GM19438 (cell line): Measurements from ENCODE around the gene NDUFAF8.
"Not testable (repeated sequence)": the region's sequence is repeated elsewhere in the genome, so short reads cannot be mapped to it uniquely, and the experiment has no call there.

Experiments used
- ATAC-seq: cut with Tn5 transposase; IDR thresholded peaks from one replicate; pipeline ENCODE4 v1.9.1; 2021; ENCODE audit warnings: low read depth; ENCODE audit not compliant: unreplicated experiment

NDUFAF8 gene

GRCh38 chr17:81222906-81223761 lies 16.0 kb upstream of the NDUFAF8 start, which contains the start of gene CEP131:
Gene CEP131, minus strand, starts transcription at chr17:81222965. Its CDS starts 2,909 bp downstream, at chr17:81220056.
- peak; percentile 95 for ATAC-seq

- no peak for ATAC-seq
These were observed 15.4 kb upstream of the NDUFAF8 start for GRCh38 chr17:81223762-81224130.

DNA sequence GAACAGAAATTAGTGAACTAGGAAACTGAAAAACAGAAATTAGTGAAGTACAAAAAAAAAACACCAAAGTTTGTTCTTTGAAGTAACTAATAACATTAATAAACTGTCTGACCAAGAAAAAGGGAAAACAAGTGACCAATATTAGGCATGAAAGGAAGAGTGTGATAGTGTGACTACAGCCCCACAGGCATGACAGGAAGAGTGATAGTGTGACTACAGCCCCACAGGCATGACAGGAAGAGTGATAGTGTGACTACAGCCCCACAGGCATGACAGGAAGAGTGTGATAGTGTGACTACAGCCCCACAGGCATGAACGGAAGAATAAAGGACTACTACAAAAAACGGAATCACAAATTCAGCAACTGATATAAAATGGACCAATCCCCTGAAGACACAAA lies 11.5 kb upstream of the NDUFAF8 start:
- not testable (repeated sequence) for ATAC-seq

- ATAC-seq, result no peak
These were observed 10.7 kb upstream of the NDUFAF8 start for GRCh38 chr17:81228420-81228819.

DNA sequence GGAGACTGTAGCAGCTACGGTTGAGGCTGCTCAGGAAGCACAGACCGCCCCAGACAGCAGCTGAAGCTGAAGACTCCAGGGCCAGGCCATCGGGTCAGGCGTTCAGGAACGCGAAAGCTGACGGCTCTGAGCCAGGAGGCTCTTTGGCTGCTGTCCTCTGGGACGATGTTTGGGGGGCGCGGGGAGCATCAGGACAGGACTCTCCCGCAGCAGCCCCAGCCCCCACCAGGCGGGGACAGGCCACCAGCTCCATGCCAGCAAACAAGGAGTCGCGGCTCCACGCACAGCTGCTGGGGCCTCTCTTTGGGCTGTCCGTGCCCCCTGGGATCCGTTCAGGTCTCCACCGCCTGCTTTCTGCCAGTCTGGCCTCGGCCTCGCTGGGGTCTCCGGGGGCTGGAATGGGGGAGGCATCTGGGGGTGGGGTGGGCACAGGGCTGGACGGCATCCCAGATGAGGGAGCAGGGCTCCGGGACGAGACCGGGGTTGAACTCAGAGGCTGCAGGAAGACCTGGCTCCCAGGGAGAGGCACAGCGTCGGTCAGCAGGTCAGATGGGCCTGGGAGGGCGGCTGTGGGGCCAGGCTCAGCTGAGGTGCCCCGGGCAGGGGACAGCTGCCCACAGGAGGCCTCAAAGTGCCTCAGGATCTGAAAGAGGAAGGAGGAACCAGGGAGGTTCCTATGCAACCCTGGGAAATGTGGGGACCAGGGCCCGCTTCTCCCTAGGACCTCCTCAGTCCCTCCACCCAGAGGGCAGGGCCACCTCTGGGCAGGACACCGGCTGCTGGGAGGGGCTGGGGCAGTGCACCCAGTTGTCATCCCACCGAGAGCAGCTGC lies 10.1 kb upstream of the NDUFAF8 start:
- ATAC-seq, result no peak

- ATAC-seq, result no peak
These were observed 9.5 kb upstream of the NDUFAF8 start for GRCh38 chr17:81229666-81229920.

GRCh38 chr17:81230043-81230820 lies 8.9 kb upstream of the NDUFAF8 start:
- ATAC-seq, result no peak

DNA sequence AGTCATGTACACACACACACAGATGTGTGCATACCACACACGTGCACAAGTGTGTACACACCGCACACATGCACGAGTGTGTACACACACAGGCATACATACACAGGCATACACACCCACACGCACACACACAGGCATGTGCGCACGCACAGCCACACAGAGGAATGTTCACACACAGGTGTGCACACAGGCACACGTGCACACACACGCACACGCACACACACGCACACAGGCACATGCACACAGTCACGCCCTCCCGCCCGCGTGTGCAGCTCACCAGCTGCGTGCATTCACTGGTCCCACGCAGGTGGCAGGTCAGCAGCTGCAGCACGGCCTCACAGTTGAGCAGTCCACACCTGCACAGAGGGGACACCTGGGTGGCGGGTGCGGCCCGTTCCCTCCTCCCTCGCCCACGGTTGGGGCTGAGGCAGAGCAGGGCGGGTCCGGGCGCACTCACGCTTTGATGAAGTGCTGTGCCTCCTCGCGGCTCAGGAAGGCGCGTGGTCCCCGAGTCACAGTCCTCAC lies 7.9 kb upstream of the NDUFAF8 start:
- no peak for ATAC-seq

DNA sequence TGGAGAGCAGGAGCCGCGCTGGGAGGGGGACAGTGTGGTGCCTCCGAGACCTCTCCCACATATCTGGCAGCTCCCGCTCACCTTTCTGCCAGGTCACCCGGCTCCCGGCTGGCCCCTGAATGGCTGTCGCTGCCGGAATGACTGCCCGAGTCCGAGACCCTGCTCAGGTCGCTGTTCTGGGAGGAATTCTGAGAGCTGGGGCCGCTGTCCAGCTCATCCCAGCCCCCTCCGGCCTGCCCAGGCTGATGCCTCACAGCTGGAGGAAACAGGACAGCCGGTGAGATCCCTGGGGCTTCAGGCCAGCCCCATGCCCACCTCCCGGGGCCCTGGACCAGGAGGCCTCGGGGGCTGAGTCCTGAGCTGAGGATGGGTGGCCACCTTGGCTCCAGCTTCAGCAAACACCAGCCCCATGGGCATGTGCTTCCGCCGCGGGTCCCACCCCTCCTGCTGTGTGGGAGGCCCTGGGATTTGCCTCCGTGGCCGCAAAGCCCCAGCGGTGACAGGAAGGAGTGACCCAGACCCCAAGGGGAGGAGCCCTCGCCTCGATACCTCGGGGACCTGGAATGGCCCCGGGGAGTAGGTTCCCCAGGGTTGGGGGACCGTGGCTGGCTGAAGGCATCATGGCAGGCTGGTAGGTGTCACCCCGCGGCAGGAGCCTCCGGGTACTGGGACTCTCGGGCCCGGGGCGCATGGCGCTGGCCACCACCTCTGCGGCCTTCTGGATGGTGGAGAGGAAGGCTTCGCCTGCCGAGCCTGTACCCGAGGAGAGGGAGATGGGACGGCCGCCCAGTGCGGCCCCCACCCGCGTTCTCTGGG lies 7.1 kb upstream of the NDUFAF8 start:
- no peak for ATAC-seq

DNA sequence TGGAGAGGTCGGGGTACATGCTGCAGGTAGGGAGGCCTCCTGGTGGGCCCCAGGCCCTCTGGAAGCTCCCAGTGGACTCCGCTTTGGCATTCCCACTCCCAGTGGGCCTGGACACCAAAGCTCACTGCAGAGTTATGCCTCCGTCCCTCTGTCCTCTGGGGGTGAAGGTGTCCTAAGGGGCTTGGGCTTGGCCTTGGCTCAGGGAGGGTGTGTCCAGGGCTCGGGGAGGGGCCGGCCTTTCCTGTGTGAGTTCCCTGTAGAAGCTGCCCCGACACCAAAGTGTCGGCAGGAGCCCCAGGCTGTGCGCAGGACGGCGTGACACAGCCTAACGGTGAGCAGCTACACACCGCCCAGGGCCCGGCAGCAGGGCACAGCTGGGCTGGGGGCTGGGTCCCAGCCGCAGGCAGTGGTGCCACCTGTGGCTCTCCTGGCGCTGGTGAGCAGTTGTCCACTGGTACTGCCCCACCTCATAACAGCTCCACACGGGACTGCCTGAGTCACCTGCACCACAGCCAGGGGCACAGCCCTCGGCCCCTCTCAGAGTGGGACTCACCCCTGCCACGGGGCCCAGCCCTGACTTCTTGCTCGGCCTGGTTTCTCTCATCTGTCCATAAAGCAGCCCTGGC lies 6.4 kb upstream of the NDUFAF8 start:
- ATAC-seq, result no peak

DNA sequence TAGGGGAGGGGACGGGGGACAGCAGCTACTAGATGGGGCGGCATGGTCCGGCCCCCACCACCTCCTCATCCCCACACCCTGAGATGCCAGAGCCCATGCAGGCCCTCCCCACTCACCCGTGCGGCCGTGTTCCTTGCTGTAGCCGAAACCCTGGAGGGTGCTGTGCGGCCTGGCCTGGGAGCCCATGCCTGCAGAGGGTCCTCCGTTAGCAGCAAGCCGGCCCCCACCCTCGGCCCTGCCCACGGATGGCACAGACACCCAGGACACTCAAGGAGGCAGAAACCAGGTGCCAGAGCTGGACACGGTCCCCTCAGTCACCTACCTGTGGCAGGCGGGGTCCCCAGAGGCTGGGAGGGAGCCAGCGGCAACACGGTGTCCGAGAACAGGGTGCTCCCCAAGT lies 5.8 kb upstream of the NDUFAF8 start:
- no peak for ATAC-seq

DNA sequence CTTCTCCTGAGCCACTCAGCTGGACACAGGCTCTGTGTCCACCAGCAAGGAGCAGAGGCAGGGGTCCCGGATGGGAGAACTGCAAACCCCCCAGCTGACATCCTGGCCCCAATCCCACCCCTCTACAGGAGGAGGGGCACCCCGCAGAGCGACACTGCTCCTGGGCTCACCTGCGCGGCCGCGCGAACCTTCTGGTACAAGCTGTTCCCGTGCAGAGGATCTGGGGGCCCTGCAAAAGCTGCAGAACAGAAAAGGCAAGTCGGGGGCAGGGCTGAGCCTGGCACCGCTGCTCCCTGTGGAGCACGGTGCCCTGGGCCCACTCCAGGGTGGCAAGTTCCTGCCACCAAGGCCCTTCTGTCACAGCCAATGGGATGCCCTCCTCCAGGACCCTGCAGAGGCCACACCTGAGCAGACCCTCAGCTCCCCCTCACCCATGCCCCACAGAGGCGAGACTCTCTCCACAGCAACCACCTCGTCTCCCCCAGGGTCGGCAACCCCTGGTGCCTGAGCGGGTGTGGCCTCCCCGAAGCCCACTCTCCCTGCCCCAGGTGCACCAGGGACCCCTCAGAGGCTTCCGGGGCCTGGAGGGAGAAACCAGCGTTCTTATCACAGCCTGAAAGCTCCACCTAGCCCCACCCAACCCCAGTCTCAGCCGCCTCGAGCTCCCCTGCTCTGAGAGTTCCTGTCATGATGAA lies 5.2 kb upstream of the NDUFAF8 start:
- no peak for ATAC-seq

- no peak for ATAC-seq
These were observed 4.6 kb upstream of the NDUFAF8 start for GRCh38 chr17:81234506-81234855.

DNA sequence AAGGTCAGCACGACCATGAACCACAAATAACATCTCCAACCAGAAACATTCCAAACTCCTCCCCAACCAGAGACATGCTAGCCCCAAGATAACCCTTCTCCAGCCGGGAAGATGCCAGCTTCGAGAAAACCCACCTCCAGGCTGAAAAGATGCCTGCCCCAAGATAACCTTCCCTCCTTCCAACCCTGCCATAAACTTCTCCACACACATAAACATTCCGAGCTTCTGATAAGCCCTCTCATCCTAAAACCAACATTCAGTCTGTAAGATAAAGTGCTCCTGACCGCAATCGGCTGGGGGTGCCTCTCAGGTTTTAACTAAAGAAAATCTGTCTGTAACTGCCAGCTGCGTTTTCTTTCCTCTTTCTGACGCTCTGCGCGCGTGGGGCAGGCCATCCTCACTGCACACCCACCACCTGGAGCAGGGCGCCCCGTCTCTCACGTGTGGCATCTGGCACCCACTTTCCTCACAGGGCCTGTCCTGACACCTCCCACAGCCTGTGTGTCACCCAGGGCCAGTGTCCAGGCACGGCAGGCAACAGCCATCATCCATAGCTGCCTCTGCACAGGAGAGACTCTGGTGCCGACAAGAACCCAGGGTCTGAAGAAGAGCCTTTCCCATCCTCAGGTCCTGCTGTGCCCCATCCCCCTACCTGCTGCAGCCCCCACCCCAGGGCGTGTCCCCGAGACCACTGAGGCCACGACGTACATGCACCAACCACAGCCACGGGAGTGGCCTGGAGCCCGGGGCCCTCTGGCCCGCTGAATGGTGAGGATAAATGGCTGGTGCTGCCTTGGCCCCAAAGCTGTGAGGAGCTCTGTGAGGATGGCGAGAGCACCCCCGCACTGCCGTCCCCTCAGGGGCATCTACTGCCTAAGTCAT lies 3.9 kb upstream of the NDUFAF8 start:
- no peak for ATAC-seq

DNA sequence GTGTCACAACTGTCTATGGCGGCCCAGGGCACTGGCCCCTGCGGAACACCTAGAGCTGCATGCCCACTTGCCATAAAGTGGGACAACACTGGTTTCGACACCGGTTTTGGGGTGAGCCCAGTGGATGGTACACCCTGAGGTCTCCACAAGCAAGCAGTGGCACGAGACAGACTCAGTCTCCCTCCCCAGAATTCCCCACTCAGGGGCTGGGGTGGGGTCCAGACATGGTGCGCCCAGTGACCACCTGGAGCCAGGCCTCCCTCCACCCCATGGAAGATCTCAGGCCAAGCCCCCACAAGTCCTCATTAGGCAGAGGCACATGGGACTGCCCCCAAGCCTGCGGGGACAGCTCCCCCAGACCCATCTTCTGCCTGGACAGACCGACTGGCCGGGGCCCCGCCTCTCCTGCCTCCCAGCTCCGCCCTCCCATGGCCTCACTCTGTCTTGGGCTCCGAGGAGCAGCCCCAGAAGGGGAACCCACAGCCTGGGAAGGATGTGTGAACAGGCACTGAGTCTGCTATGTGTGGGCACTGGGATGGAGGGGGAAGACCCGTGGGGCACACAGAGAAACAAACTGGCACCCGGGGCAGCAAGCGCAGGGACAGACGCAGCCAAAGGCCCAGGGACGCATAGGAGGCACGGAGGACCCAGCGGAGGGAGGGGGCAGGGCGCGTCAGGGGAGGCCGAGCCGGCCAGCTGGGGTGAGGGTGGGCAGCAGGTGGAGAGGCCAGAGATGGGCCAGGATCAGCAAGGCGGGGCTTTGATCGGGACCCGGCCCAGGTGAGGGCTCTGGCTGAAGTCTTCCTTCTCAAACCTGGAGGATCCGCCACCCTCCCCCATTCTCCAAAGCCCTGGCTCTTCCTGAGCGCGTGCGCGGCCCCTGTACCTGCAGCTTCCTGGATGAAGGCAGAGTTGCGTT lies 3.0 kb upstream of the NDUFAF8 start:
- ATAC-seq, result no peak

DNA sequence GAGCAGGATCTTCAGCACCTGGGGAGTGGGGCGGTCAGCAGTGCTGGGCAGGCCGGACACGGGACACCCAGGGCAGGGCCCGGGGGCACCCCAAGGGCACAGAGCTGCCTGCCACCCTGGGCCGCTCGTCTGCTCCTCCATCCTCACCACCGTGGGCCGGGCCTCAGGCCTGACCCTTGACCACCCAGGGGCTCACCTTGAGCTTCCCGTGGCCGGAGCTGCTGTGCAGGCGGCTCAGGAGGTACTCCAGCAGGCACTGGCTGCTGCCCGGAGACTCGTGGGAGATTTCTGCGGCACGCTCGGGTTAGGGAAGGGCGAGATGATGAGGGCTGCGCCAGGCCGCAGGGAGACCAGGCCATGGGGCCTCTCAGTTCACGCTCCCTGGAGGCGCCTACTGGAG lies 2.3 kb upstream of the NDUFAF8 start:
- no peak for ATAC-seq
